SU-DHL-6 (cell line): ENCODE data around the gene ZFYVE1.

ENCODE experiments used
- CTCF ChIP-seq: fragments of 200-600 bp; sonication (generic); IDR thresholded peaks from one replicate; pipeline ENCODE4 v1.5.1; 2017; ENCODE audit warnings: antibody characterized with exemption, mild to moderate bottlenecking, low read length, moderate library complexity; ENCODE audit not compliant: insufficient read depth, poor library complexity, severe bottlenecking
- EZH2phosphoT487 ChIP-seq: fragments of 200-600 bp; sonication (generic), shearing (Covaris generic); conservative IDR thresholded peaks from 2 replicates; pipeline ENCODE4 v1.6.1; 2018; ENCODE audit warnings: mild to moderate bottlenecking, antibody characterized with exemption, low read length, moderate library complexity, mixed read lengths

- TF ChIP-seq CTCF (no peak), EZH2phosphoT487 (no peak)
Measured at GRCh38 chr14:72974661-72975060, 52.2 kb downstream of the ZFYVE1 start.
